Heart right ventricle (tissue), 16 donors: ENCODE data around the gene AKAP1. TPM values are rescaled to one million over a fixed set of nuclear protein-coding genes. Genes with fewer than 3 reads are reported as not detected.

Experiments used
- ATAC-seq, 8 donors: fragments of 200-7000 bp; cut with Tn5 transposase; one replicate each; pipeline ENCODE4 v1.9.1; 2020; ENCODE audit warnings: mild to moderate bottlenecking in 8 of 8, moderate library complexity in 8 of 8, moderate number of reproducible peaks in 1 of 8
- DNase-seq, 2 donors: peaks; one replicate each; pipeline ENCODE4 v3.0.0-alpha.2; 2020
- H3K27ac ChIP-seq, 10 donors: fragments of 200-600 bp; sonication (generic) in 2 of 10; one replicate each; pipeline versions ENCODE4 v1.5.0 to v1.8.0; 2020 to 2022; ENCODE audit warnings: mild to moderate bottlenecking in 3 of 10
- H3K27me3 ChIP-seq, 7 donors: fragments of 200-600 bp; one replicate each; pipeline ENCODE4 v1.8.0; 2021 to 2022; ENCODE audit warnings: mild to moderate bottlenecking in 2 of 7
- H3K36me3 ChIP-seq, 9 donors: fragments of 200-600 bp; sonication (generic) in 1 of 9; one replicate each; pipeline versions ENCODE4 v1.5.0 to v1.8.0; 2020 to 2022; ENCODE audit warnings: mild to moderate bottlenecking in 2 of 9
- H3K4me1 ChIP-seq, 9 donors: fragments of 200-600 bp; sonication (generic) in 1 of 9; one replicate each; pipeline versions ENCODE4 v1.5.0 to v1.8.0; 2020 to 2022; ENCODE audit warnings: mild to moderate bottlenecking in 4 of 9
- H3K4me3 ChIP-seq, 10 donors: fragments of 200-600 bp; sonication (generic) in 2 of 10; one replicate each; pipeline versions ENCODE4 v1.5.0 to v1.8.0; 2020 to 2022; ENCODE audit warnings: mild to moderate bottlenecking in 7 of 10, moderate library complexity in 2 of 10
- H3K9me3 ChIP-seq, 11 donors: fragments of 200-600 bp in 10 of 11; sonication (generic) in 2 of 11; one replicate each; pipeline versions ENCODE4 v1.5.0 to v1.8.0; 2013 to 2022; ENCODE audit warnings: mild to moderate bottlenecking in 2 of 11, control low read depth in 1 of 11, moderate library complexity in 1 of 11
- WGBS, 2 donors: extraction: QIAGEN DNeasy Blood & Tissue Kit; methylation state at CpG; one replicate each; pipeline ENCODE4 v1.1.7; 2013; ENCODE audit warnings: inconsistent platforms in 1 of 2; 5-methylcytosine and 5-hydroxymethylcytosine counted together
- intact Hi-C, 10 donors: fragments of 100-400 bp; cut with DNase I; formaldehyde crosslinking; loops; one replicate each; pipeline versions ENCODE4 v1.11.1 to v1.14.2; 2022
- polyA plus RNA-seq, 2 donors: library from polyadenylated mRNA; stranded (reverse); fragments of 200-250 nt; gene quantifications; one replicate each; pipeline ENCODE4 v1.2.3, GENCODE V29; 2013
- total RNA-seq, 10 donors: library from RNA; stranded (reverse); fragmentation: NEBNext Ultra II Directional in 3 of 10; extraction: Animal tissue kit (Norgen Biotek cat#: 25700) in 3 of 10; gene quantifications; one replicate each; pipeline versions ENCODE4 v1.2.1 to v1.2.4, GENCODE V29; 2021 to 2023
- TF ChIP-seq, protein P1 (sequence below), 9 donors: fragments of 200-600 bp; sonication (generic) in 2 of 9; IDR thresholded peaks; one replicate each; pipeline versions ENCODE4 v1.5.0 to v1.8.0; 2021 to 2022; ENCODE audit warnings: antibody characterized with exemption in 9 of 9, mild to moderate bottlenecking in 5 of 9, moderate library complexity in 1 of 9
- donor health status: Arrhythmogenic right ventricular cardiomyopathy.
- donor health status: ischemic (EF 13 %, LVEDD 7.1; RV severe dilation, severe dysfunction).
- donor health status: healthy with polysubstance abuse.
- donor health status: DM: no; HTN: yes; CAD: no.
- donor health status: DM: no; HTN: no; CAD: no.
- donor health status: ischemic (EF 25% LVEDD 6.9; RV normal size, moderate dysfunction).
- donor health status: ischemic (EF 25% LVEDD 5.7; RV mildly dilated, moderate dysfunction).
- donor health status: healthy.
- donor health status: DM: yes; HTN: yes; CAD: no.
- donor health status: Ischemic cardiomyopathy.
- donor health status: ischemic (EF 35%, LVEDD 5.7; RV mildly dilated, moderate dysfunction).
- donor health status: nonischemic (EF 11% LVEDD 7.7; RV severe dilation, severe dysfunction).
- donor health status: DM: yes; HTN: yes; CAD: no.
- donor health status: PGD.
- donor health status: ischemic (EF 29% LVEDD 5.4; RV normal size, mild dysfunction).
- donor health status: nonischemic (EF 23%, LVEDD 6.1; RV moderate dilation, normal function).

Gene AKAP1
- total and polyA plus RNA-seq, 12 donors: 31.0 to 234 (median 153) TPM

DNA sequence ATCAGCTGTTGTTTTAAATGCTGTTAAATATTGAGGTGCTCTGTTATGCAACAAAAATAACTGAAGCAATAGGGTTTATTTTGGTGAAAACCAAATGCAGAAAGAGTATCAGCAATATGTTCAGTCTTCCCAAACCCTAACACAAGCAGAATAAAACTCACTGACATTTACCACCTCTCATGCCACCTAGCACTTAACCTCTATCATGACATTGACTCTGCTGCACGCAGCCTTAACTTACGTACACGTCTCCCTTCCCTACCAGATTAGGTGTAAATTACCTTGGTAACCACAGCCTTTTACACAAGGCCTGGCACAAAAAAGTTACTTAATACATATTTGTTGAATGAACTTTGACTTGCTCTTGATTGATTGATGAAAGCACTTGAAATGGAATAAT, 9.9 kb upstream of the AKAP1 start:
- no peak overlapping the region for H3K4me3 ChIP-seq
- peak in 1 of 8 donors; percentile 53 for ATAC-seq
- DNase-seq: no peak
- H3K36me3 ChIP-seq: no peaks in the 10 kb centered on the region
- H3K27me3 ChIP-seq: no peaks in the 10 kb centered on the region
- H3K4me1 ChIP-seq: peaks cover 0 to 3% (median 0%) of the 10 kb centered on the region in 9 donors
- TF ChIP-seq, protein P1, sequence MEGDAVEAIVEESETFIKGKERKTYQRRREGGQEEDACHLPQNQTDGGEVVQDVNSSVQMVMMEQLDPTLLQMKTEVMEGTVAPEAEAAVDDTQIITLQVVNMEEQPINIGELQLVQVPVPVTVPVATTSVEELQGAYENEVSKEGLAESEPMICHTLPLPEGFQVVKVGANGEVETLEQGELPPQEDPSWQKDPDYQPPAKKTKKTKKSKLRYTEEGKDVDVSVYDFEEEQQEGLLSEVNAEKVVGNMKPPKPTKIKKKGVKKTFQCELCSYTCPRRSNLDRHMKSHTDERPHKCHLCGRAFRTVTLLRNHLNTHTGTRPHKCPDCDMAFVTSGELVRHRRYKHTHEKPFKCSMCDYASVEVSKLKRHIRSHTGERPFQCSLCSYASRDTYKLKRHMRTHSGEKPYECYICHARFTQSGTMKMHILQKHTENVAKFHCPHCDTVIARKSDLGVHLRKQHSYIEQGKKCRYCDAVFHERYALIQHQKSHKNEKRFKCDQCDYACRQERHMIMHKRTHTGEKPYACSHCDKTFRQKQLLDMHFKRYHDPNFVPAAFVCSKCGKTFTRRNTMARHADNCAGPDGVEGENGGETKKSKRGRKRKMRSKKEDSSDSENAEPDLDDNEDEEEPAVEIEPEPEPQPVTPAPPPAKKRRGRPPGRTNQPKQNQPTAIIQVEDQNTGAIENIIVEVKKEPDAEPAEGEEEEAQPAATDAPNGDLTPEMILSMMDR (IDR thresholded peaks at IDR 0.05): no peak
- H3K27ac ChIP-seq: no peak overlapping the region
- WGBS, 2 donors: 62 to 74% methylated on average over 3 of the region's 3 CpGs
- intact Hi-C loops: no loop called here
- no peaks in the 10 kb centered on the region for H3K9me3 ChIP-seq

DNA sequence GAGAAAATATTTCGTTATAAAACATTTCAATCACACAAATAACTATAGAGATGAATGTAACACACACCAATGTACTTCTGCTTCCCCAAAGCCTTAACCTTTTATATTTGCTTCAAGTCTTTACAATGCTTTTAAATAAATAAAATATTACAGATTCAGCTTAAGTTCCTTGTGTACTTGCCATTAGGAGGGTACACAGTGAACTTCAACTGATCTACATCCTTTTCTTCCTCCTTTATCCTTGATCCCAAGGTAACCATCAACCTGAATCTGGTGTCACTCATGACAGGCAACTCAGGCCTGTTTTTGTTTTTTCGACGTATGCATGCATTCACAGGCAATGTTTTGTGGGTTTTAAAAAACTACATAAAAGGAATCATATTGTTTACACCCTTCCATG, 9.3 kb upstream of the AKAP1 start:
- intact Hi-C loops: no loop called here
- Histone ChIP-seq H3K36me3 (no peaks in the 10 kb centered on the region), H3K27ac (no peak overlapping the region), H3K27me3 (no peaks in the 10 kb centered on the region), H3K9me3 (no peaks in the 10 kb centered on the region), H3K4me3 (no peak overlapping the region), H3K4me1 (peaks cover 0 to 4% (median 0%) of the 10 kb centered on the region in 9 donors)
- DNase-seq: no peak
- ATAC-seq: no peak
- TF ChIP-seq, protein P1 (IDR thresholded peaks at IDR 0.05): no peak
- WGBS, 2 donors: 90 to 95% methylated on average over 3 of the region's 3 CpGs

- Histone ChIP-seq H3K27ac (no peak overlapping the region), H3K36me3 (no peaks in the 10 kb centered on the region), H3K9me3 (no peaks in the 10 kb centered on the region), H3K4me1 (peaks cover 0 to 5% (median 0%) of the 10 kb centered on the region in 9 donors), H3K4me3 (no peak overlapping the region), H3K27me3 (no peaks in the 10 kb centered on the region)
- DNase-seq (no peak), ATAC-seq (no peak)
- intact Hi-C loops: no loop called here
- TF ChIP-seq, protein P1 (IDR thresholded peaks at IDR 0.05): no peak
- 88 to 90% methylated on average over 2 of the region's 2 CpGs for WGBS, 2 donors
These were observed 8.0 kb upstream of the AKAP1 start for GRCh38 chr17:57077000-57077399.

- DNase-seq (no peak), ATAC-seq (no peak)
- Histone ChIP-seq H3K4me3 (no peak overlapping the region), H3K4me1 (peaks cover 0 to 7% (median 0%) of the 10 kb centered on the region in 9 donors), H3K9me3 (no peaks in the 10 kb centered on the region), H3K27me3 (no peaks in the 10 kb centered on the region), H3K27ac (no peak overlapping the region), H3K36me3 (no peaks in the 10 kb centered on the region)
- intact Hi-C loops: no loop called here
- WGBS, 2 donors: 92 to 96% methylated on average over 9 of the region's 9 CpGs
- TF ChIP-seq, protein P1 (IDR thresholded peaks at IDR 0.05): no peak
These were observed 6.8 kb upstream of the AKAP1 start for GRCh38 chr17:57078274-57078673.
